Measurements from ENCODE around the gene VTCN1. TPM values are rescaled to one million over a fixed set of nuclear protein-coding genes. Genes with fewer than 3 reads are reported as not detected.

The VTCN1 gene
- total and polyA plus RNA-seq, 7 experiments from 2014 or later, result not detected

DNA sequence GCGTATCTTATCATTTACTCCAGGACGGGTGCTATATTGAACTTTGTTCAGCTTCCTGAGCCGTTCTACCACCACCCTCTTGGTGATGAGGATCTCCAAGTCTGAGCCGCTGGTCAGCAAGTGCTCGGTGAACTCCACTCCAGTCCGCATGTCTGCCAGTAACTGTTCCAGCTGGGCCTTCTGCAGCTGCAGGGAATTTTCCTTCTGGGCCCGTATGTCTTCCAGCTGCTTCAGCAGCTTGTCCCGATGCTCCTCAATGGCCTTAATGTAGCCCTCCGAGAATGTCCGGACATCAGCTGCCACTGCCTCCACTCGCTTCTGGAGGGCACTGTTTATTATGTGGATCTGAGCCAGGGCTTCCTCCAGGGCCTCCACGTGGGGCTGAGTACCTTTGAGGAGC, 92.6 kb downstream of the VTCN1 start:
- POLR2A ChIA-PET, result no interaction called here
- no peak for ATAC-seq
- Histone ChIP-seq H3K9me3 (ENCODE audit: control insufficient read depth in 2 of 3, low read length in 3 of 3) (no peaks in the 10 kb centered on the region), H3K4me1 (ENCODE audit: control insufficient read depth in 2 of 2, insufficient read depth in 2 of 2, low read length in 2 of 2) (peaks cover 4% of the 10 kb centered on the region in 2 donors), H3K36me3 (ENCODE audit: control insufficient read depth in 2 of 3, insufficient read depth in 3 of 3, low read length in 3 of 3) (peaks cover 0 to 5% (median 0%) of the 10 kb centered on the region in 3 experiments), H3K4me3 (ENCODE audit: low read length) (no peak overlapping the region), H3K27ac (ENCODE audit: low read depth, low read length) (no peak overlapping the region), H3K27me3 (ENCODE audit: control insufficient read depth in 2 of 2, insufficient read depth in 2 of 2, low read length in 2 of 2) (no peaks in the 10 kb centered on the region)
- intact Hi-C loops (cut with micrococcal nuclease), result no loop called here
- H3K36me3 Mint-ChIP-seq, result no peaks in the 10 kb centered on the region
- H3K4me1 Mint-ChIP-seq, result peaks cover 0 to 11% (median 6%) of the 10 kb centered on the region in 7 donors
- no peak overlapping the region for H3K27ac Mint-ChIP-seq
- no peak overlapping the region for H3K4me3 Mint-ChIP-seq
- no peaks in the 10 kb centered on the region for H3K9me3 Mint-ChIP-seq
- CTCF ChIA-PET, result no interaction called here
- DNase-seq, result no peak
- peaks cover 0 to 13% (median 5%) of the 10 kb centered on the region in 5 donors for H3K27me3 Mint-ChIP-seq

DNA sequence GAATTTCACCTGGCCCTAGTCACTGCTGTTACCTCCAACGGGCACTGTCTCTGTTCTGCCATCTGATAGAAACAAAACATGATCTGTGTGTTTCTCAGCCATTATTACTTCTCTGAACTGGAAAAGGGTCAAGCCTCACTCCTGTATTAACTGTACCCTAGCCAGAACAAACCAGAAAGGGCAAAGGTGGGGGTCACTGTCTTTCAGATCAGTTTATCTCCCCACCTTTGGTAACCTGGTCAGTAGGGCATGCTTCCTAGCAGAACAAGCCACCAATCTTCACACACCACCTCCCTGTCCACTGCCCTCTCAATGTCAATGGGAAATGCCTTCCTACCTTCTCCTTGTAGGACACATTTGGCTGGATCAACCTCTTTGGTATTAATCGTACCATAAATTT, 93.0 kb downstream of the VTCN1 start:
- H3K27me3 ChIP-seq (ENCODE audit: control insufficient read depth in 2 of 2, insufficient read depth in 2 of 2, low read length in 2 of 2), result no peaks in the 10 kb centered on the region
- no peak overlapping the region for H3K4me3 ChIP-seq (ENCODE audit: low read length)
- no peaks in the 10 kb centered on the region for H3K9me3 ChIP-seq (ENCODE audit: control insufficient read depth in 2 of 3, low read length in 3 of 3)
- no peak for DNase-seq
- peaks cover 4% of the 10 kb centered on the region in 2 donors for H3K4me1 ChIP-seq (ENCODE audit: control insufficient read depth in 2 of 2, insufficient read depth in 2 of 2, low read length in 2 of 2)
- peaks cover 0 to 5% (median 0%) of the 10 kb centered on the region in 3 experiments for H3K36me3 ChIP-seq (ENCODE audit: control insufficient read depth in 2 of 3, insufficient read depth in 3 of 3, low read length in 3 of 3)
- intact Hi-C loops (cut with micrococcal nuclease), result loop anchor here in 1 of 2 donors (2.0 kb wide), 1 partner anchor 19 kb away; no protein-coding TSS in a partner anchor
- Mint-ChIP-seq H3K27ac (no peak overlapping the region), H3K9me3 (no peaks in the 10 kb centered on the region), H3K4me3 (no peak overlapping the region), H3K27me3 (peaks cover 0 to 10% (median 2%) of the 10 kb centered on the region in 5 donors), H3K4me1 (peaks cover 0 to 8% (median 4%) of the 10 kb centered on the region in 7 donors), H3K36me3 (no peaks in the 10 kb centered on the region)
- ChIA-PET CTCF (no interaction called here), POLR2A (no interaction called here)
- ATAC-seq, result no peak
- no peak overlapping the region for H3K27ac ChIP-seq (ENCODE audit: low read depth, low read length)

DNA sequence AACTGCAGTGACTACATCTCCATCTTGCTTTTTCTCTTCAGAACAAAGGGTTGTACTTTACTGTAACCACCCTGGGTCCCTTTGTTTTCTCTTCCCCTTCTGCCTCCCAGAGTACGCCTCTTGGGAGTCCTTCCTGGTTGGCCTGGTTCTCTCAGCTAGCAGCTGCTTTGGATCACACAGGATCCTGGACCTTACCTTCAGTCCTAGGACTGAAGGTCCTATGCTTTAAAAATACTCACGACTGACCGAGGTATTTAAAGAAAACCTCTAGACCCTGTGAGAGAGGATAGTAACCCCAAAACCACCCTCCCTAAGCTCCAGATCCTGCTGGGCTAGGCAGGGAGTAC, 94.0 kb downstream of the VTCN1 start:
- Histone ChIP-seq H3K9me3 (ENCODE audit: control insufficient read depth in 2 of 3, low read length in 3 of 3) (no peaks in the 10 kb centered on the region), H3K36me3 (ENCODE audit: control insufficient read depth in 2 of 3, insufficient read depth in 3 of 3, low read length in 3 of 3) (peaks cover 0 to 3% (median 0%) of the 10 kb centered on the region in 3 experiments), H3K4me1 (ENCODE audit: control insufficient read depth in 2 of 2, insufficient read depth in 2 of 2, low read length in 2 of 2) (peaks cover 0 to 4% of the 10 kb centered on the region in 2 donors), H3K27me3 (ENCODE audit: control insufficient read depth in 2 of 2, insufficient read depth in 2 of 2, low read length in 2 of 2) (no peaks in the 10 kb centered on the region), H3K4me3 (ENCODE audit: low read length) (no peak overlapping the region), H3K27ac (ENCODE audit: low read depth, low read length) (no peak overlapping the region)
- ATAC-seq (no peak), DNase-seq (no peak)
- Mint-ChIP-seq H3K27ac (no peak overlapping the region), H3K36me3 (no peaks in the 10 kb centered on the region), H3K27me3 (peaks cover 0 to 8% (median 0%) of the 10 kb centered on the region in 5 donors), H3K4me1 (peaks cover 0 to 6% (median 4%) of the 10 kb centered on the region in 7 donors), H3K9me3 (no peaks in the 10 kb centered on the region), H3K4me3 (no peak overlapping the region)
- ChIA-PET CTCF (no interaction called here), POLR2A (no interaction called here)
- intact Hi-C loops (cut with micrococcal nuclease), result loop anchor here in 1 of 2 donors (2.0 kb wide), 1 partner anchor 20 kb away; no protein-coding TSS in a partner anchor

DNA sequence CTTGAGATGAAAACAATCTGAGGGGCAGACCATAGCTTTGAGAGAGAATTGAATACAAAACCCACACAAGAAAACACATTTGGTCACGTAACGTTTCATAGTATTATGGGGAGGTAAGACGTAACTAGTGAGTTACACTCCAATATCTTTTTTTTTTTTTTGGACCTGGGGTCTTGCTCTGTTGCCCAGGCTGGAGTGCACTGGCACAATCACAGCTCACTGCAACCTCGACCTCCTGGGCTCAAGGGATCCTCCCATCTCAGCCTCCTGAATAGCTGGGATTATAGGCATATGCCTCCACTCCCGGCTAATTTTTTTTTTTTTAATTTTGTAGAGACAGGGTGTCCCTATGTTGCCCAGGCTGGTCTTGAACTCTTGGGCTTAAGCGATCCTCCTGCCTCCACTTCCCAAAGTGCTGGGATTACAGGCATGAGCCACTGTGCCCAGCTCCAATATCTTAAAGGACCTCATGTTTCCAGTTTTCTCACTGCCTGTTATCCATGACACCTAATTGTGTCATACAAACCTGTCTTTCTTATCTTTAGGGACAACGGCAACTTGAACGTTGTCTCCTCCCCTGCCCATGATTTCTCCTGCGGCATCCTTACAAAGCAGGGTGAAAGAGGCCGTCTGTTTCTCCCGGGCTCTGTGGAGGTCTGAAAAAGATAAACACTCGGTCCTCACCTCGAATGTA, 94.5 kb downstream of the VTCN1 start:
- Mint-ChIP-seq H3K27me3 (peaks cover 0 to 7% (median 0%) of the 10 kb centered on the region in 5 donors), H3K36me3 (no peaks in the 10 kb centered on the region), H3K4me1 (peaks cover 0 to 6% (median 4%) of the 10 kb centered on the region in 7 donors), H3K27ac (no peak overlapping the region), H3K4me3 (no peak overlapping the region), H3K9me3 (no peaks in the 10 kb centered on the region)
- Histone ChIP-seq H3K36me3 (ENCODE audit: control insufficient read depth in 2 of 3, insufficient read depth in 3 of 3, low read length in 3 of 3) (no peaks in the 10 kb centered on the region), H3K4me3 (ENCODE audit: low read length) (no peak overlapping the region), H3K27me3 (ENCODE audit: control insufficient read depth in 2 of 2, insufficient read depth in 2 of 2, low read length in 2 of 2) (no peaks in the 10 kb centered on the region), H3K9me3 (ENCODE audit: control insufficient read depth in 2 of 3, low read length in 3 of 3) (no peaks in the 10 kb centered on the region), H3K27ac (ENCODE audit: low read depth, low read length) (no peak overlapping the region), H3K4me1 (ENCODE audit: control insufficient read depth in 2 of 2, insufficient read depth in 2 of 2, low read length in 2 of 2) (peaks cover 0 to 4% of the 10 kb centered on the region in 2 donors)
- intact Hi-C loops (cut with micrococcal nuclease), result loop anchor here in 1 of 2 donors (2.0 kb wide), 1 partner anchor 21 kb away; no protein-coding TSS in a partner anchor
- CTCF ChIA-PET, result interaction anchor here (0.8 kb wide), 1 partner anchor 24 kb away, joined by 3 read pairs; no protein-coding TSS in a partner anchor
- POLR2A ChIA-PET, result interaction anchor here (0.6 kb wide), 1 partner anchor 653 kb away, joined by 3 read pairs; no protein-coding TSS in a partner anchor
- no peak for ATAC-seq
- DNase-seq, result no peak

DNA sequence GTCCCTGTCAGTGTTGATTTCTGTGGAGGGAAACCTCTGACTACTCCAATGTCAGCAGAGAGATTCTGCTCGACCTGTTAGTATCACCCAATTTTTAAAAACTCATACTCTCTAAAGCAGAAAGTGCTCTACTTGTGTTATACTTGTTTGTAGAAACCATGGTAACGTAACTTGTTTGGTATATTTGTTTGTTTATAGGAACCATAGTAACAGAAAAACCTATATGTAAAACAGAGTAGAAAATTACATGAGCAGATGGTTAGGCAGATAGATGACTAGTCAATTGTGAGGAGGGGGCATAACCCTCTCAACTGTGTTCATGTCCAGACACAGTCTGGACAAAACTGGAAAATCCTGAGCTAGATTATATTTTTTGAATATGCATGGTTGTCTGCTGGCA, 95.8 kb downstream of the VTCN1 start:
- ATAC-seq (no peak), DNase-seq (no peak)
- ChIA-PET POLR2A (interaction anchor here (0.5 kb wide), 1 partner anchor 83 kb away, joined by 3 read pairs; no protein-coding TSS in a partner anchor), CTCF (no interaction called here)
- Histone ChIP-seq H3K4me3 (ENCODE audit: low read length) (no peak overlapping the region), H3K36me3 (ENCODE audit: control insufficient read depth in 2 of 3, insufficient read depth in 3 of 3, low read length in 3 of 3) (no peaks in the 10 kb centered on the region), H3K9me3 (ENCODE audit: control insufficient read depth in 2 of 3, low read length in 3 of 3) (no peaks in the 10 kb centered on the region), H3K27ac (ENCODE audit: low read depth, low read length) (no peak overlapping the region), H3K27me3 (ENCODE audit: control insufficient read depth in 2 of 2, insufficient read depth in 2 of 2, low read length in 2 of 2) (no peaks in the 10 kb centered on the region), H3K4me1 (ENCODE audit: control insufficient read depth in 2 of 2, insufficient read depth in 2 of 2, low read length in 2 of 2) (peaks cover 0 to 4% of the 10 kb centered on the region in 2 donors)
- H3K9me3 Mint-ChIP-seq, result no peaks in the 10 kb centered on the region
- H3K4me1 Mint-ChIP-seq, result peaks cover 0 to 4% (median 0%) of the 10 kb centered on the region in 7 donors
- no peaks in the 10 kb centered on the region for H3K36me3 Mint-ChIP-seq
- no peak overlapping the region for H3K4me3 Mint-ChIP-seq
- H3K27ac Mint-ChIP-seq, result no peak overlapping the region
- H3K27me3 Mint-ChIP-seq, result peaks cover 0 to 5% (median 0%) of the 10 kb centered on the region in 5 donors
- intact Hi-C loops (cut with micrococcal nuclease), result no loop called here

DNA sequence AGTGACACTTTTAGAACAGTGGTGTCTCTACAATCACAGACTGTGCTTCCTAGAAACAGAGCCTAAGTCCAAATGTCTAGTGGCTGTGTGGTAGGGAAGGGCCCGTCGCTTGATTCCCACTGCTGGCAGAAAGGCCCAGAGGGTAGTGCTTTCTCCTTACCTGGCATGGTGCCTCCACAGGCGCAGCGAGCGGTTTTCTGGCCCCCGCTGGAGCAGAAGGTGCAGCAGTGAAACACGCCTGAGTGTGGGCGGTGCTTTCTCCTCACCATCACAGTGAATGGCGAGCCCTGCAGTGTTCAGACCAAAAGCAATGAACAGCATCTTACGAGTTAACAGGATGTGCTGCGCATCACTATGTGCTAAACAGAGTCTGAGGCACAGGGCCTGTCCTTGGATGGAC, 97.5 kb downstream of the VTCN1 start:
- Mint-ChIP-seq H3K4me3 (no peak overlapping the region), H3K36me3 (peaks cover 0 to 6% (median 0%) of the 10 kb centered on the region in 5 donors), H3K4me1 (peaks cover 0 to 5% (median 0%) of the 10 kb centered on the region in 7 donors), H3K9me3 (peaks cover 0 to 1% (median 0%) of the 10 kb centered on the region in 11 donors), H3K27me3 (peaks cover 0 to 5% (median 0%) of the 10 kb centered on the region in 5 donors), H3K27ac (no peak overlapping the region)
- Histone ChIP-seq H3K27ac (ENCODE audit: low read depth, low read length) (no peak overlapping the region), H3K9me3 (ENCODE audit: control insufficient read depth in 2 of 3, low read length in 3 of 3) (no peaks in the 10 kb centered on the region), H3K4me3 (ENCODE audit: low read length) (no peak overlapping the region), H3K27me3 (ENCODE audit: control insufficient read depth in 2 of 2, insufficient read depth in 2 of 2, low read length in 2 of 2) (no peaks in the 10 kb centered on the region), H3K36me3 (ENCODE audit: control insufficient read depth in 2 of 3, insufficient read depth in 3 of 3, low read length in 3 of 3) (no peaks in the 10 kb centered on the region), H3K4me1 (ENCODE audit: control insufficient read depth in 2 of 2, insufficient read depth in 2 of 2, low read length in 2 of 2) (peaks cover 0 to 4% of the 10 kb centered on the region in 2 donors)
- ChIA-PET CTCF (interaction anchor here (0.9 kb wide), 1 partner anchor 160 kb away, joined by 3 read pairs; no protein-coding TSS in a partner anchor), POLR2A (interaction anchor here (0.6 kb wide), 1 partner anchor 15 kb away, joined by 3 read pairs; no protein-coding TSS in a partner anchor)
- ATAC-seq, result no peak
- intact Hi-C loops (cut with micrococcal nuclease), result no loop called here
- DNase-seq, result no peak

Data from naive thymus-derived CD4-positive, alpha-beta T cell (primary cell).